Muscle of leg (tissue), 11 donors: ENCODE measurements around the gene LY6G6C. TPM values are rescaled to one million over a fixed set of nuclear protein-coding genes. Genes with fewer than 3 reads are reported as not detected.

Source experiments
- DNase-seq: peaks from one replicate; pipeline ENCODE4 v3.0.0; 2013
- H3K27ac ChIP-seq: one replicate; pipeline ENCODE4 v1.5.1; 2013; ENCODE audit warnings: mild to moderate bottlenecking, low read length, control low read depth
- H3K27me3 ChIP-seq: one replicate; pipeline ENCODE4 v1.6.1; 2013; ENCODE audit warnings: low read length; ENCODE audit not compliant: control insufficient read depth, insufficient read depth
- H3K36me3 ChIP-seq: one replicate; pipeline ENCODE4 v1.6.1; 2013; ENCODE audit warnings: low read length; ENCODE audit not compliant: control insufficient read depth, insufficient read depth
- H3K4me1 ChIP-seq: one replicate; pipeline ENCODE4 v1.6.1; 2013; ENCODE audit warnings: low read length; ENCODE audit not compliant: control insufficient read depth, insufficient read depth
- H3K4me3 ChIP-seq: one replicate; pipeline ENCODE4 v1.5.1; 2013; ENCODE audit warnings: low read length, control low read depth
- H3K9me3 ChIP-seq: replicated peaks from 2 replicates; pipeline ENCODE4 v1.6.1; 2013; ENCODE audit warnings: low read depth, low read length; ENCODE audit not compliant: control insufficient read depth
- WGBS: methylation state at CpG from one replicate; pipeline ENCODE4 v1.1.5; 2013; ENCODE audit warnings: missing lambda C conversion rate; ENCODE audit not compliant: insufficient coverage; 5-methylcytosine and 5-hydroxymethylcytosine counted together
- polyA plus RNA-seq, 8 donors: library from polyadenylated mRNA; unstranded; fragments of 120-200 nt; gene quantifications; one replicate each; pipeline versions ENCODE4 v1.2.1 to v1.2.3, GENCODE V29; 2013; ENCODE audit warnings: inconsistent platforms in 1 of 8, low replicate concordance in 1 of 8; ENCODE audit not compliant: insufficient read length in 8 of 8, insufficient read depth in 1 of 8
- total RNA-seq: library from RNA; stranded (reverse); fragments of 120-200 nt; gene quantifications from one replicate; pipeline ENCODE4 v1.2.4, GENCODE V29; 2013

Gene LY6G6C
- total and polyA plus RNA-seq, 9 donors = 0.09 to 1.2 (median 0.35) TPM; not detected in 1

DNA sequence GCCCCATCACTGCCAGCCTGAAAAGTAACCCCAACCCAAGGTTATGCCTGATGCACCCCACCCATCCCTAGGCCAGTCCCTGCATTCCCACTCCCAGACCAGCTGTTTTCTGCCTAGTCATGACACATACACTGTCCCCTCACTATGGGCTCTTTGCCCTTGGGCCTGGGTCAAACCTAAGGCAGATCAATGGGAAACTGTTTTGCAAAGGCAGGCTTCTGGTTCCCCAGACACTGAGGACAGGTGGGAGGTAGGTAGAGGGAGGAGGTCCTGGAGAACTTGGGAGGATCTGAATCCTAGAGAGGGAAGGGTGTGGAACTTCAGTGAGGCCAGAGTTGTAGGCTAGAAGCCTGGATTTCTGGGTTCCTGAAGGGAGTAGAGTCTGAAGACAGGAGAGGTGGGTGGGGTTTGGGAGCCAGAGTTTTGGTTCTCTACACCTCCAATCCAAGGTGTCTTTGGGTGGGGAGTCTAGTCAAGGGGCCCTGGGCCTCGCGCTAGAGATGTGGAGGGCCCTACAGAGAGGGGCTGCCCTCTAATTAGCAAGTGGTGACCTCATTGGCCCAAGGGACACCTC is 12.8 kb upstream of the LY6G6C start:
- Histone ChIP-seq H3K9me3 (no peaks in the 10 kb centered on the region), H3K27ac (peak overlapping the region; percentile 97), H3K36me3 (peaks cover 42% of the 10 kb centered on the region), H3K4me1 (peaks cover 45% of the 10 kb centered on the region), H3K27me3 (no peaks in the 10 kb centered on the region), H3K4me3 (peak overlapping the region; percentile 75)
- no peak for DNase-seq
- no CpG with 5 or more reads among the region's 2 CpGs for WGBS

DNA sequence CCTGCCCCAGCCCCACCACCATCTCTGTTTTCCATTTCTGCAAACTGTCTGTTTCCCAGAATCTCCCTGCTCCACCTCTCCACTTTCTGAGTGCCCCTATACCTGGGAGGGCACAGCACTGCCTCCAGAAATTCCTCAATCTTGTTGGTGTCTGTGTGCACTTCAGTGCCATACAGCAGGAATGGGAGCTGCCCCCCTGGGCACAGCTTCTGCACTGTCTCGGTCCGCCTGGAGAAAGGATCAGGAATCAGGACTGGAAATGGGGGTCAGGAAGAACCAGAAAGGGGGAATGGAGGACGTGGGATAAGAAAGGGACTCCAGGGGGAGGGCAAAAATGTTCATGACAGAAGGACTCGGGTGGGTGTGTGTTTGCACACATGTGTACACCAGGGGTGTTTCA is 12.2 kb upstream of the LY6G6C start:
- H3K9me3 ChIP-seq = no peaks in the 10 kb centered on the region
- H3K4me3 ChIP-seq = no peak overlapping the region
- H3K27ac ChIP-seq = peak overlapping the region; percentile 97
- DNase-seq = no peak
- H3K4me1 ChIP-seq = peaks cover 46% of the 10 kb centered on the region
- H3K36me3 ChIP-seq = peaks cover 42% of the 10 kb centered on the region
- WGBS = 86% methylated on average over 4 of the region's 4 CpGs
- H3K27me3 ChIP-seq = no peaks in the 10 kb centered on the region

DNA sequence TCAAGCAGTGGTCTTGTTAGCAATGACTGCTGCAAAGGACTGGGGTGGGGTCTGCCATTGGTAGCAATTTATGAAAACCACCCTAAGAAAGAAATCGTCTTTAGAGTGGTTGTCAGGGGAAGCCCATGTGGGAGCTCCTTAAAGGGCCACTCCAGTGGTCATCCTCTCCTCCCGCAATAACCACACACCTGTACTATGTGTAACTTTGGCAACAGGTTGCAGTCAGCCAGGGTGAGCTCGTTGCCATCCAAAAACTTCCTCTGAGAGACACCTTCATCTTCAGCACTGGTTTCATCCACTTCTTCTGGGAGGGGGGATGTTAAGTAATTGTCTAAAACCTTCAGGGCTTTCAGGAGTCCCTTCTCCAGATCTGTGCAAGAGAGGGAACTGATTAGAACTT is 10.5 kb upstream of the LY6G6C start:
- Histone ChIP-seq H3K27ac (no peak overlapping the region), H3K9me3 (no peaks in the 10 kb centered on the region), H3K27me3 (no peaks in the 10 kb centered on the region), H3K36me3 (peaks cover 58% of the 10 kb centered on the region), H3K4me1 (peaks cover 49% of the 10 kb centered on the region), H3K4me3 (no peak overlapping the region)
- WGBS = no CpG with 5 or more reads among the region's 3 CpGs
- DNase-seq = no peak

- H3K36me3 ChIP-seq = peaks cover 71% of the 10 kb centered on the region
- peaks cover 42% of the 10 kb centered on the region for H3K4me1 ChIP-seq
Observed at GRCh38 chr6:31730631-31731086, 9.1 kb upstream of the LY6G6C start.

GRCh38 chr6:31729979-31730630 is 8.6 kb upstream of the LY6G6C start:
- Histone ChIP-seq H3K4me3 (peak overlapping the region; percentile 99), H3K36me3 (peaks cover 76% of the 10 kb centered on the region), H3K27me3 (no peaks in the 10 kb centered on the region), H3K9me3 (no peaks in the 10 kb centered on the region), H3K27ac (peak overlapping the region; percentile 100), H3K4me1 (peaks cover 40% of the 10 kb centered on the region)
- peak; percentile 97 for DNase-seq
- whole genome bisulfite sequencing = under 1% methylated on average over 30 of the region's 46 CpGs

More at GRCh38 chr6:31730631-31731086, 9.1 kb upstream of the LY6G6C start:
- Histone ChIP-seq H3K9me3 (no peaks in the 10 kb centered on the region), H3K27me3 (no peaks in the 10 kb centered on the region), H3K4me3 (no peak overlapping the region), H3K27ac (peak overlapping the region; percentile 100)
- DNase-seq = no peak
- 68% methylated on average over 2 of the region's 11 CpGs for WGBS

DNA sequence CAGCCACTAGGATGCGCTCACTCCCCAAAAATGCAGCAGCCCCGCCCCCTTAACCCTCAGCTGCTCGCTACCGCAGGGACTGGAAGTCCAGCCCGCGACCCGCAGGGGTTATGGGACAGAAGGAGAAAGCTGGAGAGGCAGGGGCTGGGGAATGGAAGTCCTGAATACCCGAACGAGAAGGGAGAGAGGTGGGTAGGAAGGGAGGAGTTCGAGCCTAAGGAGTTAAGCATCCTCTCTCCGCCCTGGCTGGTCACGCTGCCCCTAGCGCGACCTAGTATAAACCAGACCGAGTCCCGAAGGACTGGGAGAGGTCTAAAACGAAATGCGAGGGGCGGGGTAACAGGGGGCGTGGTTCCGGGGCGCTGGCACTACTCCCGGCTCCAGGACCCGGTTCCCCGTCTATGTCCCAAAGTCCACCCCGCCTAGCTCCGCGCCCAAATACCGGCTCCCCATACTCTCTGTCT is 8.0 kb upstream of the LY6G6C start:
- H3K27me3 ChIP-seq = no peaks in the 10 kb centered on the region
- 0% methylated on average over 20 of the region's 29 CpGs for WGBS
- H3K27ac ChIP-seq = peak overlapping the region; percentile 100
- H3K36me3 ChIP-seq = peaks cover 77% of the 10 kb centered on the region
- H3K4me1 ChIP-seq = peaks cover 35% of the 10 kb centered on the region
- DNase-seq = peak; percentile 98
- H3K4me3 ChIP-seq = peak overlapping the region; percentile 99
- no peaks in the 10 kb centered on the region for H3K9me3 ChIP-seq

GRCh38 chr6:31728767-31729514 is 7.4 kb upstream of the LY6G6C start, which contains the start of gene DDAH2:
TSS of gene DDAH2 (minus strand) at chr6:31729299. CDS start at chr6:31729161, 138 bp downstream.
- peak within 1 kb of the TSS; percentile 99 for H3K4me3 ChIP-seq
- 13% methylated on average over 25 of the region's 36 CpGs for WGBS
- no peaks in the 10 kb centered on the region for H3K27me3 ChIP-seq
- H3K27ac ChIP-seq = peak within 1 kb of the TSS; percentile 100
- peaks cover 29% of the 10 kb centered on the region for H3K4me1 ChIP-seq
- peak; percentile 40 for DNase-seq
- peaks cover 78% of the 10 kb centered on the region for H3K36me3 ChIP-seq
- H3K9me3 ChIP-seq = no peaks in the 10 kb centered on the region

DNA sequence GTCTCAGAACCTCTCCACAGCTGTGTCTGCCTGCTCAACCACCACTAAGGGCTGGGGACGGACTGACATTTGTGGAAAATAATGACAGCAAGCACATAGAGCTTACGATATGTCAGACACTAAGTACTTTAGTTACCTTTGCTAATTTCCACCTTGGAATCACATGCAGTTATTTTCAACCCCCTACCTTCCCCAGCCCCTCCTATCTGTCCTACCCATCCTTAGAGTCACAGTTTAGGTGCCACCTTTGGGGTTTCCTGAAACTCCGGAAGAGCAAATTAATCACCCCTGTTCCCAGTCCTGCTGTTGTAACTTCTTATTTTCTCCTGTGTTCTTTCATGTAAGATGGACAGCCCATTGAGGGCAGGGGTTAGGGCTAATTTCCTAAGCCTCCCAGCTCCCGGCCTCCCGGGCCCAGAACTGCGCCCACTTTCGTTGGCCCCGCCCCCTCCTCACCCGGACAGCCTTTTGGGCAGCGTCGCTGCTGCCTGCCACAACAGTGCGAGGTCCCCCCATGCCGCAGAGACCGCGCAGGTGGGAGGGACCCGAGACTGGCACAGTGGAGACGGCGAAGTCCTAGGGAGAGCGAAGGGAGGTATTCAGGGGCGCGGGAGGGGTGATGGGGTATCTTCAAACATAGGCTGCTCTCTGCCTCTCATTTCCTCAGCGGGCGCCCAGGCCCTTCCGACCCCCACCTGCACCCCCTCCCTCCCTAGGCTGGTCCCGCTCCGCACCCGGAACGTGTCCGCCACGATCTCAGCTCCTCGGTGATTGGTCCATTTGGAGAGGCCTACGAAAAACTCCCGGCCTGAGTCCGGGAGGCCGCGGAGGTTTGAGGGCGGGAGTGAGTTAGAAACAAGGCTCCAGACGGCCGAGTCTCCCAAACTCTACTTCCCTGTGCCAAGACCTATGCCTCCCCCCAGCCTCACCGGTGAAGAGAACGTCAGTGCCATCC is 6.4 kb upstream of the LY6G6C start:
- H3K4me1 ChIP-seq = peaks cover 29% of the 10 kb centered on the region
- peak overlapping the region; percentile 100 for H3K27ac ChIP-seq
- WGBS = 64% methylated on average over 21 of the region's 41 CpGs
- H3K9me3 ChIP-seq = no peaks in the 10 kb centered on the region
- no peaks in the 10 kb centered on the region for H3K27me3 ChIP-seq
- DNase-seq = peak; percentile 36
- peak overlapping the region; percentile 99 for H3K4me3 ChIP-seq
- H3K36me3 ChIP-seq = peaks cover 70% of the 10 kb centered on the region

DNA sequence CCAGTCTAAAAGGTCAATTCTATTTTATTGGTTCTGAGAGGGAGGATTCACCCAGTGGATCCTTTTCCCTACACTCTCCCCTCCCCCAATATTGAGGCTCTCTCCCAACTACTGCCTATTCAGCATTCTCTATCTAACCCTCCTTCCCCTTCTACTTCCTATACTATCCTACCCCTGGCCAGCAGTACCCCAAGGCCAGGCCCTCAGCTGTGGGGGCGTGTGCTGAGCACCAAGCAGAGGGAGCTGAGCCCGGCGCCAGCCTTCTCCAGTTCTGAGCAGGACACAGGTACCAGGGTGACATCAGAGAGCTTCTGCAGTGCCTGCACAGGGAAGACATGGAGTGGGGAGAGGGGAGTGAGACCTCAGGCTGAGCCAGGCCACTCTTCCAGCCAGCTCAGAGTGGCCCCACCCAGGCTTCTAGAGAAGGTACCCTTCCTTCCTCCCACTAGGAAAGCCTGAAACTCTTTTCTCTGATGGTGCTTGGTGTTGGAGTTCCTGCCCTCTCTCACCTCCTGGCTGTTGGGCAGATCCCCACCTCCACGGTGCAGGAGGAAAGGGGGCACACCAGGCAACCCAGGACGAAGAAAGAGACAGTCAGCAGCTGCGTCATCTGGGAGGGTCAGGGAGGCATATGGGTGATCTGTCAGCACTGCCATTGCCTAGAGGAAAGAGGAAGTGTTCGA is 5.6 kb upstream of the LY6G6C start:
- peak overlapping the region; percentile 65 for H3K27ac ChIP-seq
- no peaks in the 10 kb centered on the region for H3K27me3 ChIP-seq
- no peaks in the 10 kb centered on the region for H3K9me3 ChIP-seq
- H3K4me1 ChIP-seq = peaks cover 29% of the 10 kb centered on the region
- peaks cover 63% of the 10 kb centered on the region for H3K36me3 ChIP-seq
- H3K4me3 ChIP-seq = no peak overlapping the region
- peak; percentile 65 for DNase-seq
- 82% methylated on average over 6 of the region's 7 CpGs for WGBS
